Adrenal gland (tissue), 12 donors: ENCODE data around the gene OR2AJ1. TPM values are rescaled to one million over a fixed set of nuclear protein-coding genes. Genes with fewer than 3 reads are reported as not detected.

Source experiments
- DNase-seq, 7 donors: peaks; one replicate each; pipeline ENCODE4 v3.0.0-alpha.2; 2019 to 2020
- H3K27ac ChIP-seq, 5 donors: fragments of 200-600 bp; sonication (generic) in 4 of 5; 1 replicate in 3 of 5; 2 replicates in 2 of 5; pipeline versions ENCODE4 v1.5.1 to v1.8.0; 2016 to 2020; ENCODE audit warnings: mild to moderate bottlenecking in 1 of 5
- H3K27me3 ChIP-seq: fragments of 200-600 bp; 2 replicates; pipeline ENCODE4 v1.8.0; 2021
- H3K36me3 ChIP-seq, 2 donors: fragments of 200-600 bp; replicated peaks in 1 of 2; 1 replicate in 1 of 2; 2 replicates in 1 of 2; pipeline versions ENCODE4 v1.5.1 to v1.8.0; 2018 to 2022
- H3K4me1 ChIP-seq, 2 donors: fragments of 200-600 bp; replicated peaks in 1 of 2; 1 replicate in 1 of 2; 2 replicates in 1 of 2; pipeline versions ENCODE4 v1.5.1 to v1.8.0; 2018 to 2021
- H3K4me3 ChIP-seq, 4 donors: fragments of 200-600 bp; sonication (generic) in 3 of 4; one replicate each; pipeline ENCODE4 v1.5.1; 2016 to 2018
- H3K9me3 ChIP-seq, 3 donors: fragments of 200-600 bp; sonication (generic) in 1 of 3; replicated peaks in 1 of 3; 1 replicate in 2 of 3; 2 replicates in 1 of 3; pipeline versions ENCODE4 v1.5.1 to v1.8.0; 2016 to 2021
- POLR2A ChIP-seq, 2 donors: fragments of 450-650 bp; IDR thresholded peaks; one replicate each; pipeline ENCODE4 v1.6.1; 2017; ENCODE audit warnings: antibody characterized with exemption in 2 of 2, mild to moderate bottlenecking in 2 of 2, moderate library complexity in 1 of 2
- WGBS, 4 donors: extraction: QIAGEN DNeasy Blood & Tissue Kit in 2 of 4; methylation state at CpG; one replicate each; pipeline versions ENCODE4 v1.1.5 to v1.1.7; 2013 to 2017; 5-methylcytosine and 5-hydroxymethylcytosine counted together
- intact Hi-C, 2 donors: fragments of 100-400 bp; cut with DNase I; formaldehyde crosslinking; loops; one replicate each; pipeline versions ENCODE4 v1.14.1 to v1.15.0; 2022 to 2023
- polyA plus RNA-seq, 3 donors: library from polyadenylated mRNA; stranded (reverse); fragments of 200-250 nt in 2 of 3; fragments of 350-450 nt in 1 of 3; fragmentation: Illumina TruSeq in 1 of 3; extraction: RNeasy Lipid Tissue Mini Kit (QIAGEN cat#74804) in 1 of 3; gene quantifications; one replicate each; pipeline ENCODE4 v1.2.3, GENCODE V29; 2013 to 2014
- total RNA-seq, 9 donors: library from RNA; depleted of rRNA in 4 of 9; stranded (reverse); fragments of >200 nt in 4 of 9; fragments of 120-200 nt in 1 of 9; fragmentation: NEBNext Ultra II Directional in 1 of 9; extraction: Animal tissue kit (Norgen Biotek cat#: 25700) in 1 of 9; gene quantifications; one replicate each; pipeline versions ENCODE4 v1.1.0 to v1.2.4, GENCODE V29; 2013 to 2023
- TF ChIP-seq, protein P1 (sequence below), 6 experiments: fragments of 450-650 bp in 4 of 6; fragments of 200-600 bp in 2 of 6; sonication (generic) in 1 of 6; IDR thresholded peaks; 1 replicate in 5 of 6; 2 replicates in 1 of 6; pipeline versions ENCODE4 v1.5.1 to v1.8.0; 2016 to 2021; ENCODE audit warnings: antibody characterized with exemption in 6 of 6, mild to moderate bottlenecking in 2 of 6, moderate library complexity in 1 of 6
- donor health status: healthy with polysubstance abuse.
- donor health status: Bipolar disorder and iron deficiency.
- donor health status: DM: yes; HTN: yes; CAD: no.
- donor health status: DM: no; HTN: no; CAD: no.
- donor health status: DM: no; HTN: no; CAD: no.
- donor health status: DM: yes; HTN: yes; CAD: no.

OR2AJ1 gene
- total and polyA plus RNA-seq, 12 donors = 0.33 TPM; not detected in 11

DNA sequence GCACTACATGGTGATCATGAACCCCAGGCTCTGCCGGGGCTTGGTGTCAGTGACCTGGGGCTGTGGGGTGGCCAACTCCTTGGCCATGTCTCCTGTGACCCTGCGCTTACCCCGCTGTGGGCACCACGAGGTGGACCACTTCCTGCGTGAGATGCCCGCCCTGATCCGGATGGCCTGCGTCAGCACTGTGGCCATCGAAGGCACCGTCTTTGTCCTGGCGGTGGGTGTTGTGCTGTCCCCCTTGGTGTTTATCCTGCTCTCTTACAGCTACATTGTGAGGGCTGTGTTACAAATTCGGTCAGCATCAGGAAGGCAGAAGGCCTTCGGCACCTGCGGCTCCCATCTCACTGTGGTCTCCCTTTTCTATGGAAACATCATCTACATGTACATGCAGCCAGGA, 28.7 kb upstream of the OR2AJ1 start:
- no peak for DNase-seq
- H3K4me3 ChIP-seq = no peak overlapping the region
- WGBS, 4 donors = 85 to 97% (median 92%) methylated on average over 3 to 14 of the region's 14 CpGs
- H3K27ac ChIP-seq = no peak overlapping the region
- no peaks in the 10 kb centered on the region for H3K9me3 ChIP-seq
- intact Hi-C loops = no loop called here
- no peaks in the 10 kb centered on the region for H3K27me3 ChIP-seq
- no peak for TF ChIP-seq POLR2A (IDR thresholded peaks at IDR 0.05)
- TF ChIP-seq, protein P1, sequence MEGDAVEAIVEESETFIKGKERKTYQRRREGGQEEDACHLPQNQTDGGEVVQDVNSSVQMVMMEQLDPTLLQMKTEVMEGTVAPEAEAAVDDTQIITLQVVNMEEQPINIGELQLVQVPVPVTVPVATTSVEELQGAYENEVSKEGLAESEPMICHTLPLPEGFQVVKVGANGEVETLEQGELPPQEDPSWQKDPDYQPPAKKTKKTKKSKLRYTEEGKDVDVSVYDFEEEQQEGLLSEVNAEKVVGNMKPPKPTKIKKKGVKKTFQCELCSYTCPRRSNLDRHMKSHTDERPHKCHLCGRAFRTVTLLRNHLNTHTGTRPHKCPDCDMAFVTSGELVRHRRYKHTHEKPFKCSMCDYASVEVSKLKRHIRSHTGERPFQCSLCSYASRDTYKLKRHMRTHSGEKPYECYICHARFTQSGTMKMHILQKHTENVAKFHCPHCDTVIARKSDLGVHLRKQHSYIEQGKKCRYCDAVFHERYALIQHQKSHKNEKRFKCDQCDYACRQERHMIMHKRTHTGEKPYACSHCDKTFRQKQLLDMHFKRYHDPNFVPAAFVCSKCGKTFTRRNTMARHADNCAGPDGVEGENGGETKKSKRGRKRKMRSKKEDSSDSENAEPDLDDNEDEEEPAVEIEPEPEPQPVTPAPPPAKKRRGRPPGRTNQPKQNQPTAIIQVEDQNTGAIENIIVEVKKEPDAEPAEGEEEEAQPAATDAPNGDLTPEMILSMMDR (IDR thresholded peaks at IDR 0.05) = no peak
- no peaks in the 10 kb centered on the region for H3K4me1 ChIP-seq
- no peaks in the 10 kb centered on the region for H3K36me3 ChIP-seq

GRCh38 chr1:247904122-247904521, 20.6 kb upstream of the OR2AJ1 start:
- intact Hi-C loops = no loop called here
- no peak for TF ChIP-seq POLR2A (IDR thresholded peaks at IDR 0.05)
- TF ChIP-seq, protein P1 (IDR thresholded peaks at IDR 0.05) = no peak
- no peaks in the 10 kb centered on the region for H3K36me3 ChIP-seq
- no peaks in the 10 kb centered on the region for H3K9me3 ChIP-seq
- DNase-seq = no peak
- 77 to 83% (median 81%) methylated on average over 6 of the region's 6 CpGs for WGBS, 4 donors
- no peak overlapping the region for H3K4me3 ChIP-seq
- no peak overlapping the region for H3K27ac ChIP-seq
- H3K27me3 ChIP-seq = no peaks in the 10 kb centered on the region
- H3K4me1 ChIP-seq = no peaks in the 10 kb centered on the region

- H3K27me3 ChIP-seq = no peaks in the 10 kb centered on the region
- H3K4me1 ChIP-seq = no peaks in the 10 kb centered on the region
- H3K27ac ChIP-seq = no peak overlapping the region
- intact Hi-C loops = no loop called here
- H3K9me3 ChIP-seq = no peaks in the 10 kb centered on the region
- no peak for TF ChIP-seq POLR2A (IDR thresholded peaks at IDR 0.05)
- TF ChIP-seq, protein P1 (IDR thresholded peaks at IDR 0.05) = no peak
- no peaks in the 10 kb centered on the region for H3K36me3 ChIP-seq
- WGBS, 4 donors = 77 to 95% (median 87%) methylated on average over 13 of the region's 13 CpGs
- H3K4me3 ChIP-seq = no peak overlapping the region
- DNase-seq = no peak
Measured at GRCh38 chr1:247905181-247905580, 19.5 kb upstream of the OR2AJ1 start.

GRCh38 chr1:247905910-247906503, 18.7 kb upstream of the OR2AJ1 start:
- H3K4me1 ChIP-seq = no peaks in the 10 kb centered on the region
- no peak for TF ChIP-seq POLR2A (IDR thresholded peaks at IDR 0.05)
- TF ChIP-seq, protein P1 (IDR thresholded peaks at IDR 0.05) = no peak
- WGBS, 4 donors = 59 to 67% (median 62%) methylated on average over 9 of the region's 9 CpGs
- H3K36me3 ChIP-seq = no peaks in the 10 kb centered on the region
- intact Hi-C loops = no loop called here
- H3K4me3 ChIP-seq = peak overlapping the region in 1 of 4 donors; percentile 35
- no peaks in the 10 kb centered on the region for H3K27me3 ChIP-seq
- no peaks in the 10 kb centered on the region for H3K9me3 ChIP-seq
- peak overlapping the region in 1 of 5 donors; percentile 26 for H3K27ac ChIP-seq
- no peak for DNase-seq
